ENCODE results near the gene AGTR2. TPM values are rescaled to one million over a fixed set of nuclear protein-coding genes. Genes with fewer than 3 reads are reported as not detected.
"Not testable (repeated sequence)": the region's sequence is repeated elsewhere in the genome, so short reads cannot be mapped to it uniquely, and the experiment has no call there.

The AGTR2 gene
- not detected in 2 replicates for total RNA-seq (2014; rRNA removed)
- polyA plus RNA-seq (2012) = not detected

- no peak for DNase-seq (ENCODE audit: low read depth)
These were observed at the start of gene AGTR2 for GRCh38 chrX:116170511-116170910. Gene AGTR2 (plus strand): TSS chrX:116170744. CDS start chrX:116172281, 1,537 bp downstream.

- no peak for DNase-seq (ENCODE audit: low read depth)
These were observed 35.3 kb upstream of the AGTR2 start for GRCh38 chrX:116135277-116135676.

GRCh38 chrX:116141270-116141669, 29.3 kb upstream of the AGTR2 start:
- not testable (repeated sequence) for DNase-seq (ENCODE audit: low read depth)

GRCh38 chrX:116142976-116143375, 27.6 kb upstream of the AGTR2 start:
- no peak for DNase-seq (ENCODE audit: low read depth)

GRCh38 chrX:116172976-116173375, 2.4 kb downstream of the AGTR2 start:
- DNase-seq (ENCODE audit: low read depth) = peak; percentile 0

GRCh38 chrX:116181300-116181699, 10.8 kb downstream of the AGTR2 start:
- DNase-seq (ENCODE audit: low read depth) = no peak

GRCh38 chrX:116185163-116185562, 14.6 kb downstream of the AGTR2 start:
- DNase-seq (ENCODE audit: low read depth) = no peak

- no peak for DNase-seq (ENCODE audit: low read depth)
These were observed 24.1 kb downstream of the AGTR2 start for GRCh38 chrX:116194649-116195048.

GRCh38 chrX:116198235-116198634, 27.7 kb downstream of the AGTR2 start:
- no peak for DNase-seq (ENCODE audit: low read depth)

- DNase-seq (ENCODE audit: low read depth) = no peak
These were observed 28.3 kb downstream of the AGTR2 start for GRCh38 chrX:116198810-116199209.

- no peak for DNase-seq (ENCODE audit: low read depth)
These were observed 34.4 kb downstream of the AGTR2 start for GRCh38 chrX:116204932-116205331.

- DNase-seq (ENCODE audit: low read depth) = no peak
These were observed 42.7 kb downstream of the AGTR2 start for GRCh38 chrX:116213262-116213661.

- not testable (repeated sequence) for DNase-seq (ENCODE audit: low read depth)
These were observed 46.5 kb downstream of the AGTR2 start for GRCh38 chrX:116217080-116217479.
